Measurements from ENCODE around the gene VPS50. TPM values are rescaled to one million over a fixed set of nuclear protein-coding genes. Genes with fewer than 3 reads are reported as not detected.

Gene VPS50
- total and polyA plus RNA-seq, 4 donors: 4.0 to 18.2 (median 11.9) TPM

DNA sequence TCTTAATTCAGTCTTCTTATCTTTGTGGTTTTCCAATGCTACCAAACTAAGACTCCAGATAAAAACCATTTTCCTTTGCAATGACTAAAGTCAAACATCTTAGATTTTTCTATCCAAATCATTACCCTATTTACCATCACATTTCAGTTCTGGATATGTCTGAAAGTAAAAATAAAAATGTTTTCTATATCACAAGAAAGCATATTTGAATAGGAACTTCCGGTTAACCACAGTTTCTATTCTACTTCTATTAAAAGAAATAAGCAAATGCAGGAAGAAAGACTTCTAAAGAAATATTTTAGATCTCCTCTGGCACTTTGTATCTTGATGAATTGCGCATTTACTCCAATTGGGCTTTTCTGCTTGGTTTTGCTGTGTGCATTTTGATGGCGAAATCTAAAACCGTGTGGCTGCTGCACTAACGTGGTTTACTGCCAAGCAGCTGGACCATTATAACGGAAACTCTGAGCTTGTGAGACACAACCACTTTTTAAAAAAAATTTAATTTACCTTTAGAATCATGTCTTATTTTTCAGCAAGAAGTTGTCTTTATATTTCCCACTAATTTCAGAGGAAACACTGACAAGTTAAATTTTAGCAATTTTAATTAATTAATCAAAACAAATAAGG is 146.1 kb downstream of the VPS50 start:
- Histone ChIP-seq H3K4me1 (ENCODE audit: control insufficient read depth in 4 of 4, insufficient read depth in 4 of 4, low read length in 3 of 4) (no peaks in the 10 kb centered on the region), H3K9ac (ENCODE audit: low read depth in 1 of 2, low read length in 2 of 2) (no peak overlapping the region), H3K36me3 (ENCODE audit: control insufficient read depth in 4 of 4, insufficient read depth in 3 of 4, low read depth in 1 of 4, low read length in 3 of 4) (no peaks in the 10 kb centered on the region), H3K27me3 (ENCODE audit: control insufficient read depth in 4 of 4, insufficient read depth in 4 of 4, low read length in 3 of 4) (no peaks in the 10 kb centered on the region), H3K9me3 (ENCODE audit: control insufficient read depth in 4 of 4, low read length in 3 of 4) (no peaks in the 10 kb centered on the region), H3K27ac (ENCODE audit: low read depth in 1 of 2, low read length in 2 of 2) (no peak overlapping the region), H3K4me3 (ENCODE audit: low read depth in 1 of 3, low read length in 3 of 3) (no peak overlapping the region)
- 72% methylated on average over 6 of the region's 6 CpGs for whole genome bisulfite sequencing
- DNase-seq (ENCODE audit: low spot score): no peak
- TF ChIP-seq, protein P1, sequence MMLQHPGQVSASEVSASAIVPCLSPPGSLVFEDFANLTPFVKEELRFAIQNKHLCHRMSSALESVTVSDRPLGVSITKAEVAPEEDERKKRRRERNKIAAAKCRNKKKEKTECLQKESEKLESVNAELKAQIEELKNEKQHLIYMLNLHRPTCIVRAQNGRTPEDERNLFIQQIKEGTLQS (IDR thresholded peaks at IDR 0.05): no peak

DNA sequence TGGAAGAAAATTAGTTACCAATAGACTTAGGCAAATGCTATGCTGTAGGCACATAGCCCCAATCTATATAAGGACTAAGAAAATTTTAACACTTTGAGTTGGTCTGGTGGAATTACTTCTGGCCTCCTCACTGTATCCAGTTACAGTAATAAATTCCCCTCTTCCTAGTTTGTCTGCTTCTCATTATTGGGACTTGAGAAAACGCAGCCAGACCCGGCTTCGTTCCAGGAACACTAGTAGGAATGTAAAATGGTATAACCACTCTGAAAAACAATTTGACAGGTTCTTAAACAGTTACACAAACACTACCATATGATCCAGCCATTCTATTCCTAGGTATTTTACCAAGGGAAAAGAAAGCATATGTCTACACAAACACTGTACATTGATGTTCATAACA is 150.2 kb downstream of the VPS50 start:
- Histone ChIP-seq H3K9ac (ENCODE audit: low read depth in 1 of 2, low read length in 2 of 2) (no peak overlapping the region), H3K4me3 (ENCODE audit: low read depth in 1 of 3, low read length in 3 of 3) (no peak overlapping the region), H3K9me3 (ENCODE audit: control insufficient read depth in 4 of 4, low read length in 3 of 4) (no peaks in the 10 kb centered on the region), H3K27ac (ENCODE audit: low read depth in 1 of 2, low read length in 2 of 2) (no peak overlapping the region), H3K36me3 (ENCODE audit: control insufficient read depth in 4 of 4, insufficient read depth in 3 of 4, low read depth in 1 of 4, low read length in 3 of 4) (no peaks in the 10 kb centered on the region), H3K27me3 (ENCODE audit: control insufficient read depth in 4 of 4, insufficient read depth in 4 of 4, low read length in 3 of 4) (peaks cover 0 to 3% (median 0%) of the 10 kb centered on the region in 4 donors), H3K4me1 (ENCODE audit: control insufficient read depth in 4 of 4, insufficient read depth in 4 of 4, low read length in 3 of 4) (no peaks in the 10 kb centered on the region)
- no peak for TF ChIP-seq SP1 (IDR thresholded peaks at IDR 0.05)
- TF ChIP-seq GABPA (IDR thresholded peaks at IDR 0.05 in 1 of 2, conservative IDR thresholded peaks at IDR 0.05 in 1 of 2): no peak
- TF ChIP-seq FOXA1 (IDR thresholded peaks at IDR 0.05): no peak
- TF ChIP-seq FOXA2 (IDR thresholded peaks at IDR 0.05): no peak
- no peak for TF ChIP-seq NR2F2 (IDR thresholded peaks at IDR 0.05)
- TF ChIP-seq, protein P2, sequence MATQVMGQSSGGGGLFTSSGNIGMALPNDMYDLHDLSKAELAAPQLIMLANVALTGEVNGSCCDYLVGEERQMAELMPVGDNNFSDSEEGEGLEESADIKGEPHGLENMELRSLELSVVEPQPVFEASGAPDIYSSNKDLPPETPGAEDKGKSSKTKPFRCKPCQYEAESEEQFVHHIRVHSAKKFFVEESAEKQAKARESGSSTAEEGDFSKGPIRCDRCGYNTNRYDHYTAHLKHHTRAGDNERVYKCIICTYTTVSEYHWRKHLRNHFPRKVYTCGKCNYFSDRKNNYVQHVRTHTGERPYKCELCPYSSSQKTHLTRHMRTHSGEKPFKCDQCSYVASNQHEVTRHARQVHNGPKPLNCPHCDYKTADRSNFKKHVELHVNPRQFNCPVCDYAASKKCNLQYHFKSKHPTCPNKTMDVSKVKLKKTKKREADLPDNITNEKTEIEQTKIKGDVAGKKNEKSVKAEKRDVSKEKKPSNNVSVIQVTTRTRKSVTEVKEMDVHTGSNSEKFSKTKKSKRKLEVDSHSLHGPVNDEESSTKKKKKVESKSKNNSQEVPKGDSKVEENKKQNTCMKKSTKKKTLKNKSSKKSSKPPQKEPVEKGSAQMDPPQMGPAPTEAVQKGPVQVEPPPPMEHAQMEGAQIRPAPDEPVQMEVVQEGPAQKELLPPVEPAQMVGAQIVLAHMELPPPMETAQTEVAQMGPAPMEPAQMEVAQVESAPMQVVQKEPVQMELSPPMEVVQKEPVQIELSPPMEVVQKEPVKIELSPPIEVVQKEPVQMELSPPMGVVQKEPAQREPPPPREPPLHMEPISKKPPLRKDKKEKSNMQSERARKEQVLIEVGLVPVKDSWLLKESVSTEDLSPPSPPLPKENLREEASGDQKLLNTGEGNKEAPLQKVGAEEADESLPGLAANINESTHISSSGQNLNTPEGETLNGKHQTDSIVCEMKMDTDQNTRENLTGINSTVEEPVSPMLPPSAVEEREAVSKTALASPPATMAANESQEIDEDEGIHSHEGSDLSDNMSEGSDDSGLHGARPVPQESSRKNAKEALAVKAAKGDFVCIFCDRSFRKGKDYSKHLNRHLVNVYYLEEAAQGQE (IDR thresholded peaks at IDR 0.05): no peak
- no peak for TF ChIP-seq RXRA (IDR thresholded peaks at IDR 0.05)
- TF ChIP-seq TAF1 (conservative IDR thresholded peaks at IDR 0.05): no peak
- no peak for TF ChIP-seq EGR1 (IDR thresholded peaks at IDR 0.05; ENCODE audit: low read depth in 2 of 2)
- TF ChIP-seq RAD21 (IDR thresholded peaks at IDR 0.05): no peak
- TF ChIP-seq, protein P3, sequence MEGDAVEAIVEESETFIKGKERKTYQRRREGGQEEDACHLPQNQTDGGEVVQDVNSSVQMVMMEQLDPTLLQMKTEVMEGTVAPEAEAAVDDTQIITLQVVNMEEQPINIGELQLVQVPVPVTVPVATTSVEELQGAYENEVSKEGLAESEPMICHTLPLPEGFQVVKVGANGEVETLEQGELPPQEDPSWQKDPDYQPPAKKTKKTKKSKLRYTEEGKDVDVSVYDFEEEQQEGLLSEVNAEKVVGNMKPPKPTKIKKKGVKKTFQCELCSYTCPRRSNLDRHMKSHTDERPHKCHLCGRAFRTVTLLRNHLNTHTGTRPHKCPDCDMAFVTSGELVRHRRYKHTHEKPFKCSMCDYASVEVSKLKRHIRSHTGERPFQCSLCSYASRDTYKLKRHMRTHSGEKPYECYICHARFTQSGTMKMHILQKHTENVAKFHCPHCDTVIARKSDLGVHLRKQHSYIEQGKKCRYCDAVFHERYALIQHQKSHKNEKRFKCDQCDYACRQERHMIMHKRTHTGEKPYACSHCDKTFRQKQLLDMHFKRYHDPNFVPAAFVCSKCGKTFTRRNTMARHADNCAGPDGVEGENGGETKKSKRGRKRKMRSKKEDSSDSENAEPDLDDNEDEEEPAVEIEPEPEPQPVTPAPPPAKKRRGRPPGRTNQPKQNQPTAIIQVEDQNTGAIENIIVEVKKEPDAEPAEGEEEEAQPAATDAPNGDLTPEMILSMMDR (IDR thresholded peaks at IDR 0.05; ENCODE audit: low read depth, low read length, missing input control): no peak
- TF ChIP-seq, protein P4, sequence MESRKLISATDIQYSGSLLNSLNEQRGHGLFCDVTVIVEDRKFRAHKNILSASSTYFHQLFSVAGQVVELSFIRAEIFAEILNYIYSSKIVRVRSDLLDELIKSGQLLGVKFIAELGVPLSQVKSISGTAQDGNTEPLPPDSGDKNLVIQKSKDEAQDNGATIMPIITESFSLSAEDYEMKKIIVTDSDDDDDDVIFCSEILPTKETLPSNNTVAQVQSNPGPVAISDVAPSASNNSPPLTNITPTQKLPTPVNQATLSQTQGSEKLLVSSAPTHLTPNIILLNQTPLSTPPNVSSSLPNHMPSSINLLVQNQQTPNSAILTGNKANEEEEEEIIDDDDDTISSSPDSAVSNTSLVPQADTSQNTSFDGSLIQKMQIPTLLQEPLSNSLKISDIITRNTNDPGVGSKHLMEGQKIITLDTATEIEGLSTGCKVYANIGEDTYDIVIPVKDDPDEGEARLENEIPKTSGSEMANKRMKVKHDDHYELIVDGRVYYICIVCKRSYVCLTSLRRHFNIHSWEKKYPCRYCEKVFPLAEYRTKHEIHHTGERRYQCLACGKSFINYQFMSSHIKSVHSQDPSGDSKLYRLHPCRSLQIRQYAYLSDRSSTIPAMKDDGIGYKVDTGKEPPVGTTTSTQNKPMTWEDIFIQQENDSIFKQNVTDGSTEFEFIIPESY (IDR thresholded peaks at IDR 0.05): no peak
- TF ChIP-seq YY1 (IDR thresholded peaks at IDR 0.05): no peak
- TF ChIP-seq, protein P1 (IDR thresholded peaks at IDR 0.05): no peak
- no peak for DNase-seq (ENCODE audit: low spot score)
- WGBS: 96% methylated on average over 3 of the region's 3 CpGs

All from liver (tissue), 9 donors.